Nephron progenitor cell (in vitro differentiated cells): Measurements from ENCODE around the gene GSN.

Source experiments
- DNase-seq: peaks from one replicate; pipeline ENCODE4 v3.0.0; 2021
- H3K27ac Mint-ChIP-seq: 2 replicates; pipeline ENCODE4 v1.8.0; 2021; ENCODE audit warnings: mild to moderate bottlenecking, moderate library complexity, mixed read lengths
- H3K27me3 Mint-ChIP-seq: 2 replicates; pipeline ENCODE4 v1.8.0; 2021; ENCODE audit warnings: mild to moderate bottlenecking, low read depth, mixed read lengths; ENCODE audit not compliant: poor library complexity
- H3K36me3 Mint-ChIP-seq: 2 replicates; pipeline ENCODE4 v1.8.0; 2021; ENCODE audit warnings: low read depth, mixed read lengths
- H3K4me1 Mint-ChIP-seq: 2 replicates; pipeline ENCODE4 v1.8.0; 2021; ENCODE audit warnings: mixed read lengths
- H3K4me3 Mint-ChIP-seq: 2 replicates; pipeline ENCODE4 v1.8.0; 2021; ENCODE audit warnings: mild to moderate bottlenecking, moderate library complexity, mixed read lengths
- H3K9me3 Mint-ChIP-seq: 2 replicates; pipeline ENCODE4 v1.8.0; 2021; ENCODE audit warnings: mild to moderate bottlenecking, moderate library complexity, mixed read lengths
- TF ChIP-seq, protein P1 (sequence below): fragments of 200-600 bp; sonication (generic); IDR thresholded peaks from 2 replicates; pipeline ENCODE4 v1.5.0; 2021; ENCODE audit warnings: antibody characterized with exemption

Gene GSN

DNA sequence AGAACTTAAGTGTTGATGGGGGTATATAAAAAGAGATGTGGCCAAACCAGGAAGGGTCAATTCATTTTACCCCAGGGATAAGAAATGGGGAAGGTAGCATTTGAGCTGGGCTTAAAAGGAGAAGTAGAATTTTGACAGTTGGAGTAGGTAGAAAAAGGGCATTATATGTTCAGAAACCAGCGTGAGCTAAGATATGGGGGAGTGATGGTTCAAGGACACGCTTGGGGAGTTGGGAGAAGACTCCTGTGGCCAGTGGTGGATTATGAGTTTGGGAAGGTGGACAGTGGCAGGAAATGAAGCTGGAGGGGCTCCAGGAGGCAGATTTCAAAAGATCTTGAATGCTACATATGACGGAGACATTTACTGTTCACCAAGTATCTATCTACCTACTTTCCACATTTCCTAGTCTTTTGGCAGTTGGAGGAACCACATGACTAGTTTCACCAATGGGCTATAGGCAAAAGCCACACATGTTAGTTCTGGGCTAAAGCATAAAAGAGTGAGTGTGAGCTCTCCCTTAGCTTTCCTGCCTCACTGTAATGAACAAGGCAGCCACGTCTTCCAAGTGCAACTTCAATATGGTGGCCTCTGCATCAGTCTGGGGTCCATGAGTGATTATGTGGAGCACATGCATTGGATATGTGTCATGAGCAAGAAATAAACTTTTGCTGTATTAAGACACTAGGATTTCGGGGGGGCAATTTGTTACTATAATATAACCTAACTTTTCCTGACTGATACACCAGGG lies 15.7 kb upstream of the GSN start:
- H3K4me3 Mint-ChIP-seq: no peak overlapping the region
- TF ChIP-seq, protein P1, sequence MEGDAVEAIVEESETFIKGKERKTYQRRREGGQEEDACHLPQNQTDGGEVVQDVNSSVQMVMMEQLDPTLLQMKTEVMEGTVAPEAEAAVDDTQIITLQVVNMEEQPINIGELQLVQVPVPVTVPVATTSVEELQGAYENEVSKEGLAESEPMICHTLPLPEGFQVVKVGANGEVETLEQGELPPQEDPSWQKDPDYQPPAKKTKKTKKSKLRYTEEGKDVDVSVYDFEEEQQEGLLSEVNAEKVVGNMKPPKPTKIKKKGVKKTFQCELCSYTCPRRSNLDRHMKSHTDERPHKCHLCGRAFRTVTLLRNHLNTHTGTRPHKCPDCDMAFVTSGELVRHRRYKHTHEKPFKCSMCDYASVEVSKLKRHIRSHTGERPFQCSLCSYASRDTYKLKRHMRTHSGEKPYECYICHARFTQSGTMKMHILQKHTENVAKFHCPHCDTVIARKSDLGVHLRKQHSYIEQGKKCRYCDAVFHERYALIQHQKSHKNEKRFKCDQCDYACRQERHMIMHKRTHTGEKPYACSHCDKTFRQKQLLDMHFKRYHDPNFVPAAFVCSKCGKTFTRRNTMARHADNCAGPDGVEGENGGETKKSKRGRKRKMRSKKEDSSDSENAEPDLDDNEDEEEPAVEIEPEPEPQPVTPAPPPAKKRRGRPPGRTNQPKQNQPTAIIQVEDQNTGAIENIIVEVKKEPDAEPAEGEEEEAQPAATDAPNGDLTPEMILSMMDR: no peak
- peaks cover 33% of the 10 kb centered on the region for H3K27me3 Mint-ChIP-seq
- no peaks in the 10 kb centered on the region for H3K36me3 Mint-ChIP-seq
- no peak for DNase-seq
- no peaks in the 10 kb centered on the region for H3K4me1 Mint-ChIP-seq
- H3K27ac Mint-ChIP-seq: no peak overlapping the region
- no peaks in the 10 kb centered on the region for H3K9me3 Mint-ChIP-seq

GRCh38 chr9:121253162-121253561 lies 14.8 kb upstream of the GSN start:
- no peaks in the 10 kb centered on the region for H3K36me3 Mint-ChIP-seq
- H3K27ac Mint-ChIP-seq: no peak overlapping the region
- no peaks in the 10 kb centered on the region for H3K9me3 Mint-ChIP-seq
- H3K4me3 Mint-ChIP-seq: no peak overlapping the region
- DNase-seq: no peak
- TF ChIP-seq, protein P1: no peak
- peaks cover 33% of the 10 kb centered on the region for H3K27me3 Mint-ChIP-seq
- no peaks in the 10 kb centered on the region for H3K4me1 Mint-ChIP-seq

DNA sequence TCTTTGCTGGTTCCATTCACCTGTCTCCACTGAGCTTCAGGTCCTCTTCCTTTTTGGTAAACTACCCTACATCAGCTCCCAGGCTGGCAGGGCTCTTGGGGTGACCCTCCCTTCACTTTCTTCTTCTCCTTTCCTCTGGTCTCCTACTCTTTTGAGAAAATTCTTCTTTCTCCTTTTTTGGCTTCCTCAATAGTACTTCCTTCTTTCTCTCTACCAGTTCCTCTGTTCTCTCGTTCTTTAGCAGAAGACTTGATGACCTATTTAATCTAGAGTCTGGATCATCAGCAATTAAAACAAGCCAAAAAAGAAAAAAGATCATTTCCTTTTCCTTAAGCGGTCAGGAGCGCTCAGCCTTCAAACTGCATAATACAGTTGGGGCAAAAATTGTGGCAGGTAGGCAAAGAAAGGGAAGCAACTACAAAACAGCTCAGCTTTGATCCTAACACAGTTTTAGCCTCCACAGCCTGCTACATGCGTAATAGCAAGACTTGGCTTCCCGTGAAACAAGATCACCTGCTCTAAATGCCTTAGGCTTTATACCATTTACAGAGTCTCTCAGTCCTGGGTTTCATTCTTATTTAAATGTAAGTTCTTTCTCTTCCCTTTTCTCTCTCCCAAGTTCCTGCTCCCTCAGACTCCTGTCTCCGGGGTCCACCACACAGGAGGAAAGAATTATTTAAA lies 14.0 kb upstream of the GSN start:
- no peaks in the 10 kb centered on the region for H3K9me3 Mint-ChIP-seq
- DNase-seq: no peak
- H3K27me3 Mint-ChIP-seq: peaks cover 34% of the 10 kb centered on the region
- no peaks in the 10 kb centered on the region for H3K36me3 Mint-ChIP-seq
- TF ChIP-seq, protein P1: no peak
- no peak overlapping the region for H3K27ac Mint-ChIP-seq
- no peaks in the 10 kb centered on the region for H3K4me1 Mint-ChIP-seq
- H3K4me3 Mint-ChIP-seq: no peak overlapping the region

GRCh38 chr9:121259498-121259897 lies 8.5 kb upstream of the GSN start:
- Mint-ChIP-seq H3K36me3 (no peaks in the 10 kb centered on the region), H3K9me3 (no peaks in the 10 kb centered on the region), H3K4me1 (peaks cover 30% of the 10 kb centered on the region), H3K27ac (no peak overlapping the region), H3K4me3 (no peak overlapping the region), H3K27me3 (peaks cover 14% of the 10 kb centered on the region)
- DNase-seq: no peak
- TF ChIP-seq, protein P1: no peak

DNA sequence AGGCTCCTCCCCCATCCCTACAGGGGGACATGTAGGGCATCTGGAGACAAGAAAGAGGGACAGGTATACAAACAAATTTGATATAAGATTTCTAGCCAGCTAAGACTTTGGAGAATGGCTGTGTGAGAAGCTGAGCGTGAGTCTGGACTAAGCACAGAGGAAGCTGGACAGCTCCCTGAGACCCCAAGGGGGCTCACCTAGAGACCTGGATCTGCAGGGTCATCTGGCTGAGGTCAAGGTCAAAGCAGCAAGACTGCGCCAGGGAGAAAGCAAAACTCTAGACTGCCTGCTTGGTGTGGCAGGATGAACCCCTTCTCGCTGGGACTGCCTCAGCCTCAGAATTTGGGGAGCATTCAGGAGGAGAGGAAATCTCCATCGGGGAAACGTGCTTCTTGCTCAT lies 8.0 kb upstream of the GSN start:
- DNase-seq: no peak
- H3K4me3 Mint-ChIP-seq: no peak overlapping the region
- H3K27me3 Mint-ChIP-seq: peaks cover 14% of the 10 kb centered on the region
- H3K9me3 Mint-ChIP-seq: no peaks in the 10 kb centered on the region
- H3K27ac Mint-ChIP-seq: no peak overlapping the region
- H3K4me1 Mint-ChIP-seq: peaks cover 33% of the 10 kb centered on the region
- TF ChIP-seq, protein P1: no peak
- H3K36me3 Mint-ChIP-seq: no peaks in the 10 kb centered on the region
